Loucy (cell line): ENCODE measurements around the gene CCL5.

Experiments used
- EZH2phosphoT487 ChIP-seq: fragments of 200-600 bp; IDR thresholded peaks from 2 replicates; pipeline ENCODE4 v1.6.1; 2018; ENCODE audit warnings: antibody characterized with exemption, mild to moderate bottlenecking, moderate library complexity, borderline replicate concordance
- TF ChIP-seq, protein P1 (sequence below): fragments of 200-600 bp; sonication (generic); conservative IDR thresholded peaks from 2 replicates; pipeline ENCODE4 v1.5.1; 2014; ENCODE audit warnings: mild to moderate bottlenecking, antibody characterized with exemption, low read length

DNA sequence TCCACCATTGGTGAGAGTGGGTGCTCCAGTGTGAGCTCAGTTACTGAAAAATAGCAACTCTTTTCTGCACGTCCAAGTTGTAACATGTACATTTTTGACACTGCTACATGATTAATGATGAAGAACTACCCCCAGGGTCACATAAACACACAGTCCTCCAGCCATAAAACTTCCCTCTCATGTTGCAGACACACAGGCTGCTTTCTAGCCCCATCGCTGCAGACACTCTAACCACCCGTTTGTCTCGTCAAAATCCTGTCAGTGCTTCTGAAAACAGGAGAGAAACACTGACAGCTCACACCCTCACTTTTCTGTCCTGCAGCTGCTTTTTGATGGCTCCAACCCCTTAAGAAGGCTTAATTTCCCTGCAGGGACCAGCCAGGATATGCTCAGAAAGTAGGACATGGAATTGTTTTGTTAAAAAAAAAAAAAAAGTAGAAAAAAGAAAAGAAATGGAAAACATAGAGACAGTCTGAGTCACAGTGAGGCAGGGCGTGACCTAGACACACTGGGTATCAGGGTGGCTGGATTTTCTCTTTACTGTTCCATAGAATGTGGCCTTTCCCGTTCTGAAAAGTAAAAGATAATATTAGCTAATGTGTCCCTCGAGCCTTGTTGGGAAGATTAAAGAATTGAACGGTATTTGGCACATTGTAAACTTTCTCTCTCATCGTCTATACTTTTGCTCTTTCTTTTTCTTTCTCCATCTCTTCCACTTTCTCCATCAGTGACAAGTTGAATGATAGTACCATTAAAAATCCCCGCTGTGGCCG is 20.7 kb upstream of the CCL5 start:
- TF ChIP-seq, protein P1, sequence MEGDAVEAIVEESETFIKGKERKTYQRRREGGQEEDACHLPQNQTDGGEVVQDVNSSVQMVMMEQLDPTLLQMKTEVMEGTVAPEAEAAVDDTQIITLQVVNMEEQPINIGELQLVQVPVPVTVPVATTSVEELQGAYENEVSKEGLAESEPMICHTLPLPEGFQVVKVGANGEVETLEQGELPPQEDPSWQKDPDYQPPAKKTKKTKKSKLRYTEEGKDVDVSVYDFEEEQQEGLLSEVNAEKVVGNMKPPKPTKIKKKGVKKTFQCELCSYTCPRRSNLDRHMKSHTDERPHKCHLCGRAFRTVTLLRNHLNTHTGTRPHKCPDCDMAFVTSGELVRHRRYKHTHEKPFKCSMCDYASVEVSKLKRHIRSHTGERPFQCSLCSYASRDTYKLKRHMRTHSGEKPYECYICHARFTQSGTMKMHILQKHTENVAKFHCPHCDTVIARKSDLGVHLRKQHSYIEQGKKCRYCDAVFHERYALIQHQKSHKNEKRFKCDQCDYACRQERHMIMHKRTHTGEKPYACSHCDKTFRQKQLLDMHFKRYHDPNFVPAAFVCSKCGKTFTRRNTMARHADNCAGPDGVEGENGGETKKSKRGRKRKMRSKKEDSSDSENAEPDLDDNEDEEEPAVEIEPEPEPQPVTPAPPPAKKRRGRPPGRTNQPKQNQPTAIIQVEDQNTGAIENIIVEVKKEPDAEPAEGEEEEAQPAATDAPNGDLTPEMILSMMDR = no peak
- no peak for TF ChIP-seq EZH2phosphoT487
